Vagina (tissue), 2 donors: ENCODE results near the gene SUGCT. TPM values are rescaled to one million over a fixed set of nuclear protein-coding genes. Genes with fewer than 3 reads are reported as not detected.

Source experiments
- DNase-seq, 2 donors: peaks; one replicate each; pipeline ENCODE4 v3.0.0-alpha.2; 2017; ENCODE audit errors: extremely low spot score in 2 of 2
- H3K27ac ChIP-seq: fragments of 200-600 bp; sonication (generic); one replicate; pipeline ENCODE4 v1.5.1; 2019
- H3K27me3 ChIP-seq: fragments of 200-600 bp; sonication (generic); one replicate; pipeline ENCODE4 v1.5.1; 2019
- H3K36me3 ChIP-seq, 2 donors: fragments of 200-600 bp; sonication (generic); one replicate each; pipeline ENCODE4 v1.5.1; 2017 to 2019
- H3K4me1 ChIP-seq: fragments of 200-600 bp; sonication (generic); one replicate; pipeline ENCODE4 v1.5.1; 2019
- H3K4me3 ChIP-seq, 2 donors: fragments of 200-600 bp; sonication (generic); 1 replicate in 1 of 2; 2 replicates in 1 of 2; pipeline ENCODE4 v1.5.1; 2016 to 2019
- H3K9me3 ChIP-seq: fragments of 200-600 bp; sonication (generic); one replicate; pipeline ENCODE4 v1.5.1; 2019
- POLR2A ChIP-seq, 2 donors: fragments of 450-650 bp; IDR thresholded peaks; one replicate each; pipeline ENCODE4 v1.6.1; 2017; ENCODE audit warnings: antibody characterized with exemption in 2 of 2, mild to moderate bottlenecking in 2 of 2, moderate library complexity in 2 of 2
- POLR2AphosphoS5 ChIP-seq, 2 donors: sonication (generic); formaldehyde crosslinking; IDR thresholded peaks; one replicate each; pipeline ENCODE4 v1.9.0; 2017; ENCODE audit warnings: antibody characterized with exemption in 2 of 2, mild to moderate bottlenecking in 2 of 2, low read depth in 1 of 2; ENCODE audit not compliant: insufficient read depth in 1 of 2
- intact Hi-C: fragments of 100-400 bp; cut with DNase I; formaldehyde crosslinking; loops from one replicate; pipeline ENCODE4 v1.15.1; 2023
- total RNA-seq: library from RNA; depleted of rRNA; stranded (reverse); fragments of >200 nt; gene quantifications from one replicate; pipeline ENCODE4 v1.2.3, GENCODE V29; 2016
- TF ChIP-seq, protein P1 (sequence below), 3 experiments: fragments of 450-650 bp in 2 of 3; fragments of 200-600 bp in 1 of 3; sonication (generic) in 1 of 3; IDR thresholded peaks; one replicate each; pipeline ENCODE4 v1.5.1; 2017 to 2019; ENCODE audit warnings: antibody characterized with exemption in 3 of 3, mild to moderate bottlenecking in 2 of 3, moderate library complexity in 2 of 3

Gene SUGCT
- total RNA-seq, 1 donor from 2014 or later = 2.2 TPM

DNA sequence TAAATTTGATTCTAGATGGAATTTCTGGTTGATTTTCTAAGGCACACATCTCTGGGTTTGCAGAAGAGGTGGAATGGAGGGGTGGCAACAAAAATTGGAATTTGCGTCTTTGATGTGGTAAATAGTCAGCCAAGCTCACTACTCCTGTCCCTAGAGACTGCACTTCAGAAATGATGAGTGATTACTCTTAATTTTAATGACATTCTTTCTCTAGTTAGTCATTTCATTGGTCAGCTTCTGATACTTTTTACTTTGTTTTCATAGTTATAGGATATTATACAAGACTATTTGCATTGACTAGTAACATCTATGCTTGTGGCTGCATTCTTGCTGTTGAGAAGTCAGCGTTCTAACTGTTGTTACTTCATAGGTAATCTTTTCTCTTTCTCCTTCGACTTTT lies 658.3 kb downstream of the SUGCT start:
- H3K36me3 ChIP-seq = no peaks in the 10 kb centered on the region
- H3K4me3 ChIP-seq = no peak overlapping the region
- no peaks in the 10 kb centered on the region for H3K27me3 ChIP-seq
- TF ChIP-seq, protein P1, sequence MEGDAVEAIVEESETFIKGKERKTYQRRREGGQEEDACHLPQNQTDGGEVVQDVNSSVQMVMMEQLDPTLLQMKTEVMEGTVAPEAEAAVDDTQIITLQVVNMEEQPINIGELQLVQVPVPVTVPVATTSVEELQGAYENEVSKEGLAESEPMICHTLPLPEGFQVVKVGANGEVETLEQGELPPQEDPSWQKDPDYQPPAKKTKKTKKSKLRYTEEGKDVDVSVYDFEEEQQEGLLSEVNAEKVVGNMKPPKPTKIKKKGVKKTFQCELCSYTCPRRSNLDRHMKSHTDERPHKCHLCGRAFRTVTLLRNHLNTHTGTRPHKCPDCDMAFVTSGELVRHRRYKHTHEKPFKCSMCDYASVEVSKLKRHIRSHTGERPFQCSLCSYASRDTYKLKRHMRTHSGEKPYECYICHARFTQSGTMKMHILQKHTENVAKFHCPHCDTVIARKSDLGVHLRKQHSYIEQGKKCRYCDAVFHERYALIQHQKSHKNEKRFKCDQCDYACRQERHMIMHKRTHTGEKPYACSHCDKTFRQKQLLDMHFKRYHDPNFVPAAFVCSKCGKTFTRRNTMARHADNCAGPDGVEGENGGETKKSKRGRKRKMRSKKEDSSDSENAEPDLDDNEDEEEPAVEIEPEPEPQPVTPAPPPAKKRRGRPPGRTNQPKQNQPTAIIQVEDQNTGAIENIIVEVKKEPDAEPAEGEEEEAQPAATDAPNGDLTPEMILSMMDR (IDR thresholded peaks at IDR 0.05) = no peak
- TF ChIP-seq POLR2A (IDR thresholded peaks at IDR 0.05) (no peak), POLR2AphosphoS5 (IDR thresholded peaks at IDR 0.05; ENCODE audit: insufficient read depth in 1 of 2, low read depth in 1 of 2) (no peak)
- intact Hi-C loops = no loop called here
- no peak for DNase-seq
- no peaks in the 10 kb centered on the region for H3K4me1 ChIP-seq
- no peak overlapping the region for H3K27ac ChIP-seq
- no peaks in the 10 kb centered on the region for H3K9me3 ChIP-seq

DNA sequence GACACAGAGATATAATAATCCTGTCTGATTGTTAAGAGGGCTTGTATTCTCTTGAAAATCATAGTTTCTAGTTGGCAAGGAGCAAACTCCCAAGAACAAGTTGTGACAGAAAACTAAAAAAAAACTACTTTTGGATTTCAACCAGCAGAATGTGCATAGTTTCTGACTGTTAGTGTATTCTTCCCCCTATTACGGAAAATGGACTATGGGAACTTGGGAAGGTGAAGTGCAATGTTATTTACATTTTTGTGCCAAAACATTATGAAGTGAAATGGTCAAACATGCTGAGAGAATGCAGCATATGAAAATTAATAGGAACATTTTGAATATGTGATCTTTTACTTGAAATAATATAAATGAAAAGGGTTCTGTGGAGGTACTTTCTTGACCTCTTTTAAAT lies 660.8 kb downstream of the SUGCT start:
- no peak for DNase-seq
- Histone ChIP-seq H3K36me3 (no peaks in the 10 kb centered on the region), H3K4me3 (no peak overlapping the region), H3K9me3 (no peaks in the 10 kb centered on the region), H3K27ac (no peak overlapping the region), H3K4me1 (no peaks in the 10 kb centered on the region), H3K27me3 (no peaks in the 10 kb centered on the region)
- intact Hi-C loops = no loop called here
- TF ChIP-seq POLR2A (IDR thresholded peaks at IDR 0.05) (no peak), POLR2AphosphoS5 (IDR thresholded peaks at IDR 0.05; ENCODE audit: insufficient read depth in 1 of 2, low read depth in 1 of 2) (no peak)
- TF ChIP-seq, protein P1 (IDR thresholded peaks at IDR 0.05) = no peak

DNA sequence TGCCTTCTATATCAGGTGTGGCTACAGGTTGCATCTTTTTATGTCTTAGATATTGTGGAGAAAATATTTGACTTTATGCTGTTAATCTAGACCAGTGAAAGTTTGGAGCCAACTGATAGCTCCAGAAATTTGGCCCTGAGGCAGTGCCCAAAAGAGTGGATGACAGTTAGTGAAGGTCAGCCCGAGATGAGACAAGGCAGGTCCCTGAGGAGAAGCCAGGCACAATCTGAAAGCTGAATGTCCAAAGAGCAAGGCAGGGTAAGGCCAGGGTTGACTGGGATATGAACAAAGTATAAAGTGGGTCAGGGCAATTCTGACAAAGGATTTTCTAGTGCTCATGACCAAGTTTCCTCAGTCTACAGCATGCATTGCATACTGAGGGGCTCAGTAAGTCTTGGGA lies 661.9 kb downstream of the SUGCT start:
- intact Hi-C loops = no loop called here
- TF ChIP-seq POLR2AphosphoS5 (IDR thresholded peaks at IDR 0.05; ENCODE audit: insufficient read depth in 1 of 2, low read depth in 1 of 2) (no peak), POLR2A (IDR thresholded peaks at IDR 0.05) (no peak)
- TF ChIP-seq, protein P1 (IDR thresholded peaks at IDR 0.05) = no peak
- no peak overlapping the region for H3K27ac ChIP-seq
- H3K4me3 ChIP-seq = no peak overlapping the region
- no peaks in the 10 kb centered on the region for H3K9me3 ChIP-seq
- DNase-seq = no peak
- no peaks in the 10 kb centered on the region for H3K27me3 ChIP-seq
- no peaks in the 10 kb centered on the region for H3K36me3 ChIP-seq
- H3K4me1 ChIP-seq = no peaks in the 10 kb centered on the region

DNA sequence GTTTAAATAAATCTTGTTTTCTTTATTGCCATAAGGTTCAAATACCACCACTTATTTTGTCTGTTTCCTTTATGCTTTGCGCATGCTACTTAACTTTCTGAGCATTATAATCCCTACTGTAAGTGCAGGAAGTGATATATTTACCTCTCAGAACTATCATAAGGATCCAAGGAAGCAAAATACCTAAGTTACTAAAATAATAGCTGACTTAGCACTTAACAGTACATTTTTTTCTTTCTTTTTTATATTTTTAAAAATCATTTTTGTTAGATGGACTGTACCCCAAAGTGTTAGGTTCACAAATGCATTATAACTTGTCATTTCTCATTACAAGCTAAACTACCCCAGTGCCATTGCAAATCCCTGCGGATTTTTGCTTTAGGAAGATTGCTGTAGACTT lies 663.8 kb downstream of the SUGCT start:
- no peak for TF ChIP-seq POLR2A (IDR thresholded peaks at IDR 0.05)
- DNase-seq = no peak
- Histone ChIP-seq H3K27ac (no peak overlapping the region), H3K27me3 (no peaks in the 10 kb centered on the region), H3K36me3 (no peaks in the 10 kb centered on the region), H3K9me3 (no peaks in the 10 kb centered on the region), H3K4me1 (no peaks in the 10 kb centered on the region), H3K4me3 (no peak overlapping the region)
- intact Hi-C loops = no loop called here

DNA sequence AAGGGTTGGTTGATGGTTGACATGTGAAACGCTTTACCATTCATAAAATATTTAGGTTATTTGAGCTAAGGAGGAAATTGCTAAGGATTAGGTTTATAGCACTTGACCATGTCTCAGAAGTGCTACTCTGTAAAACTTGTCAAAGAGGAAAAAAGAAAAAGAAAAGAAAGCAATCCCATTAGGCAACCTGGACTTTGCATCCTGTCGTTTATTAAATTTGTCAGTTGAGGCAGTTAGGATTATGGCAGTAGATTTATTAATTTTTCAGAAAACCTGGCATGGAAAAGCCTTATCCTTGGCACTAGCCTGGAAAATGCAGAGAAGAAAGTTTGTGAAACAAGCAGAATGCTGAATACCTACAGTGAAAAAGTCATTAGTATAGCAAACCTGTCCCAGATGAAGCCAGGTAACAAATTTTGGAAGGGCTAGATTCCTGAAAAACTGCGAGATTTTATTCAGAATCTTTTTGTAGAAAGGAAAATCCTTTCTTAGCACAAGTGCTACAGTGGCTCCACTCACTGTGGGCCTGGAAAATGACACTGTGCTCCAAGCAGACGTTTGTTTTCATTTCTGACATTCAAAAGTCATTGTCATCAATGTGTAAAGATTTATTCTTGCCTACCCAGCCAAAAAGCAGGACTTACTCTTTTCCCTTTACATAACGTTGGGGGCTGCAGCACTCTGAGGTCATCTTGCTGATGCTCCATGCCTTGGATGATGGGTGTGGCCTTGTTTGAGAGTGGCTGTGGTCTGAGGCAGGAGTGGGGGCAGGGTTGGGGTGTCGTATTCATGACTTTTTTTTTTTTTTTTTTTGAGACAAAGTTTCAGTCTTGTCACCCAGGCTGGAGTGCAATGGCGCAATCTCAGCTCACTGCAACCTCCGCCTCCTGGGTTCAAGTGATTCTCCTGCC lies 664.9 kb downstream of the SUGCT start:
- intact Hi-C loops = no loop called here
- H3K4me3 ChIP-seq = no peak overlapping the region
- no peak for TF ChIP-seq POLR2A (IDR thresholded peaks at IDR 0.05)
- no peak for TF ChIP-seq POLR2AphosphoS5 (IDR thresholded peaks at IDR 0.05; ENCODE audit: insufficient read depth in 1 of 2, low read depth in 1 of 2)
- TF ChIP-seq, protein P1 (IDR thresholded peaks at IDR 0.05) = no peak
- no peak for DNase-seq
- no peaks in the 10 kb centered on the region for H3K9me3 ChIP-seq
- no peaks in the 10 kb centered on the region for H3K4me1 ChIP-seq
- H3K36me3 ChIP-seq = no peaks in the 10 kb centered on the region
- no peaks in the 10 kb centered on the region for H3K27me3 ChIP-seq
- H3K27ac ChIP-seq = no peak overlapping the region
